ENCODE measurements around the gene TBC1D3B.
"Not testable (repeated sequence)": the region's sequence is repeated elsewhere in the genome, so short reads cannot be mapped to it uniquely, and the experiment has no call there.

TBC1D3B gene

DNA sequence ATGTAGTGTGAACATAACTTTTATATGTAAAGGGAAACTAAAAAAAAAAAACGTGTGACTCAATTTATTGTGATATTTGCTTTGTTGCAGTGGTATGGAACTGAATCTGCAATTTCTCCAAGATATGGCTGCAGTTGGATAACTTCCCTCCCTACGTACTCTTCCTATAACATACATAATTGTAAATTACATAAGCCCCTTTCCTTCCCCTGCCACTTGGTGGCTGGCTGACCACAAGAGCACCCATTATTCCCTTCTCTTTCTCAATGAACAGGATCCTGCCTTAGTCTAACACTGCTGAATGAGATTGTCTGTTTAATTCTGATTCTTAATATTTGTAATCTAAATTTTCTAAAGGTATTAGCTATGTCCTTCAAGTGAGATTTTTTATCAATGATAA, 45.0 kb downstream of the TBC1D3B start:
- DNase-seq (ENCODE audit: low read depth in 1 of 2, low spot score in 1 of 2) = no peak

DNA sequence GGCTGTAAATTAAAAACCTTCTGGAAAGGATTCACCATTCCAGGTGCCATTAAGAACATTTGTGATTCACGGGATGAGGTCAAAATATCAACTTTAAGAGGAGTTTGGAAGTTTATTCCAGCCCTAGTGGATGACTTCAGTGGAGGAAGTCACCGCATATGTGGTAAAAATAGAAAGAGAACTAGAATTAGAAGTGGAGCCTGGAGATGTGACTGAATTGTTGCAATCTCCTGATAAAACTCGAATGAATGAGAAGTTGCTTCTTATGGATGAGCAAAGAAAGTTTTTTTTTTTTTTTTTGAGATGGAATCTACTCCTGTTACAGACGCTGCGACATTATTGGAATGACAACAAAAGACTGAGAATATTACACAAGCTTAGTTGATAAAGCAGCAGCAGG, 46.1 kb downstream of the TBC1D3B start:
- no peak for DNase-seq (ENCODE audit: low read depth in 1 of 2, low spot score in 1 of 2)

GRCh38 chr17:36129616-36130015, 46.8 kb downstream of the TBC1D3B start:
- no peak for DNase-seq (ENCODE audit: low read depth in 1 of 2, low spot score in 1 of 2)

- no peak for DNase-seq (ENCODE audit: low read depth in 1 of 2, low spot score in 1 of 2)
Observed at GRCh38 chr17:36128411-36128978, 47.9 kb downstream of the TBC1D3B start.

DNA sequence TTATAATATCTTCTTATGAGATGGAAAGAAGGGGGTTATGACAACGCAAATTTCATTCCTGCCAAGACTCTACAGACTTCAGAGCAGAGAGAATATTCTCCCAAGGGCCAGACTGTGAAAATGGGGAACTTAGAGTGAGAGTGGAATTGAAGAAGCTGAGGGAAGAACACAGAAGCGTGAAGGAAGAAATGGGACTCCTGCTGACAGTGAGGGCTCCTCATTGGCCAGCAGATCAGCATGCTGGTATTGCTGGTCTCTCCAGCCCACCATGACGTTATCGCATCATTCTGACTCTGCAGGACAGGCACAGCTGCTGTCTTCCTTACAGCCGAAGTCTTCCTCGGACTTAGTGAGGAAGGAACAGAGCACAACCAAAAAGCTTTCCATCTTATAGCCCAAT, 48.5 kb downstream of the TBC1D3B start:
- DNase-seq (ENCODE audit: low read depth in 1 of 2, low spot score in 1 of 2) = no peak

- no peak for DNase-seq (ENCODE audit: low read depth in 1 of 2, low spot score in 1 of 2)
Observed at GRCh38 chr17:36127199-36127893, 49.1 kb downstream of the TBC1D3B start.

- no peak for DNase-seq (ENCODE audit: low read depth in 1 of 2, low spot score in 1 of 2)
Observed at GRCh38 chr17:36124879-36125824, 51.3 kb downstream of the TBC1D3B start.

DNA sequence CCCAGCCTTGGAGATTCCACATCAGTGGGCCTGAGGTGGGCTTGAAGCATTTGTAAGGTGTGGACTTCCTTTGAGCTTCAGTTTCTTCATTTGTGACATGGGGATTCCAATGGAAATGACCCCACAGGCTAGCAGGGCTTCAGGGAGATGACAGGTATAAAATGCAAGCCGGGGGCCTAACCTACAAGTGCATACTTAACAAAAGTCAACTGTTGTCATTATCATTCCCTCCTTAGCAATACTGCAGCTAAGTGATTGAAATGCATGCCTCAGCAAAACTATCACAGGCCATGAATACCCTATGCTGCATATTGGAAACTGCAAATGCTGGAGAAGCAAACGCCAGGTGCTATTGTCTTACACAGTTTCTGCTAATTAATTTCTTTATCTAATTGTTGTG, 53.0 kb downstream of the TBC1D3B start:
- DNase-seq (ENCODE audit: low read depth in 1 of 2, low spot score in 1 of 2) = no peak

DNA sequence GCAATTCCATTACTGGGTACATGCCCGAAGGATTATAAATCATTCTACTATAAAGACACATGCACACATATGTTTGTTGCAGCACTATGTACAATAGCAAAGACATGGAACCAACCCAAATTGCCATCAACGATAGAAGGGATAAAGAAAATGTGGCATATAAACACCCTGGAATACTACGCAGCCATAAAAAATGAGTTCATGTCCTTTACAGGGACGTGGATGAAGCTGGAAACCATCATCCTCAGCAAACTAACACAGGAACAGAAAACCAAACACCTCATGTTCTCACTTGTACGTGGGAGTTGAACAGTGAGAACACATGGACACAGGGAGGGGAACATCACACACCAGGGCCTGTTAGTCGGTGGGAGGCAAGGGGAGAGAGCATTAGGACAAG, 55.3 kb downstream of the TBC1D3B start:
- DNase-seq (ENCODE audit: low read depth in 1 of 2, low spot score in 1 of 2) = not testable (repeated sequence)

DNA sequence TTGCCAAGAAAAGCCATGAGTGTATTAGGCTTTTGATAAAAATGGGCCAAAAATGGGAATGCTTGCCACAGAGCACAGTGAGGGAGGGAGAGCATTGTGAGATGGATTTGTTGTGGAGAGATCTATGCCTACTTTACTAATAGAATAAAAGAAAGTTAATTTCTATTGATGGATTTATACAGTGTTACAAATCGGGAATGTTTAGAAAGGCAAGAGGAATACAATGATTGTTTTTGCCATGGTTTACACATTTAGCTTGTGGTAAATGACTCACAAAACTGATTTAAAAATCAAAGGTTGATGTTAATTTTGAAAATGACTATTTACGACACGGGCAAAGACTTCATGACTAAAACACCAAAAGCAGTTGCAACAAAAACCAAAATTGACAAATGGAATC, 56.2 kb downstream of the TBC1D3B start:
- no peak for DNase-seq (ENCODE audit: low read depth in 1 of 2, low spot score in 1 of 2)

- no peak for DNase-seq (ENCODE audit: low read depth in 1 of 2, low spot score in 1 of 2)
Observed at GRCh38 chr17:36118477-36119353, 57.7 kb downstream of the TBC1D3B start.

GRCh38 chr17:36117505-36118382, 58.7 kb downstream of the TBC1D3B start:
- DNase-seq (ENCODE audit: low read depth in 1 of 2, low spot score in 1 of 2) = peak in 1 of 2 donors; percentile 11
